Ecto neural progenitor cell (in vitro differentiated cells): Measurements from ENCODE around the gene SMCHD1.
"Not testable (repeated sequence)": the region's sequence is repeated elsewhere in the genome, so short reads cannot be mapped to it uniquely, and the experiment has no call there.

Source experiments
- DNase-seq: peaks from one replicate; pipeline ENCODE4 v3.0.0-alpha.2; 2018; ENCODE audit warnings: low spot score

SMCHD1 gene

GRCh38 chr18:2657788-2658458, 2.4 kb downstream of the SMCHD1 start:
- DNase-seq: no peak

GRCh38 chr18:2660849-2661248, 5.3 kb downstream of the SMCHD1 start:
- not testable (repeated sequence) for DNase-seq

- DNase-seq: not testable (repeated sequence)
Measured at GRCh38 chr18:2662288-2662687, 6.8 kb downstream of the SMCHD1 start.

- no peak for DNase-seq
Measured at GRCh38 chr18:2662990-2663389, 7.5 kb downstream of the SMCHD1 start.

- no peak for DNase-seq
Measured at GRCh38 chr18:2672410-2672809, 16.9 kb downstream of the SMCHD1 start.

- DNase-seq: no peak
Measured at GRCh38 chr18:2672872-2673271, 17.3 kb downstream of the SMCHD1 start.

GRCh38 chr18:2678933-2679332, 23.4 kb downstream of the SMCHD1 start:
- not testable (repeated sequence) for DNase-seq

GRCh38 chr18:2680216-2680792, 24.8 kb downstream of the SMCHD1 start:
- no peak for DNase-seq

- no peak for DNase-seq
Measured at GRCh38 chr18:2681993-2682603, 26.6 kb downstream of the SMCHD1 start.

GRCh38 chr18:2683055-2683454, 27.5 kb downstream of the SMCHD1 start:
- no peak for DNase-seq

GRCh38 chr18:2686349-2686968, 30.9 kb downstream of the SMCHD1 start:
- no peak for DNase-seq

GRCh38 chr18:2687390-2688001, 32.0 kb downstream of the SMCHD1 start:
- DNase-seq: no peak

GRCh38 chr18:2692508-2692907, 37.0 kb downstream of the SMCHD1 start:
- no peak for DNase-seq

GRCh38 chr18:2697184-2697583, 41.7 kb downstream of the SMCHD1 start:
- DNase-seq: no peak

- DNase-seq: no peak
Measured at GRCh38 chr18:2699001-2699400, 43.5 kb downstream of the SMCHD1 start.

- no peak for DNase-seq
Measured at GRCh38 chr18:2704541-2704940, 49.0 kb downstream of the SMCHD1 start.

GRCh38 chr18:2706903-2707302, 51.4 kb downstream of the SMCHD1 start:
- DNase-seq: no peak

- no peak for DNase-seq
Measured at GRCh38 chr18:2707551-2708168, 52.1 kb downstream of the SMCHD1 start.

GRCh38 chr18:2709316-2709715, 53.8 kb downstream of the SMCHD1 start:
- no peak for DNase-seq

- no peak for DNase-seq
Measured at GRCh38 chr18:2714140-2714539, 58.6 kb downstream of the SMCHD1 start.

- DNase-seq: no peak
Measured at GRCh38 chr18:2715990-2716389, 60.5 kb downstream of the SMCHD1 start.
